Fibroblast of the aortic adventitia (primary cell): Measurements from ENCODE around the gene MGMT. TPM values are rescaled to one million over a fixed set of nuclear protein-coding genes. Genes with fewer than 3 reads are reported as not detected.

ENCODE experiments used
- DNase-seq: peaks from one replicate; pipeline ENCODE4 v3.0.0-alpha.2; 2010; ENCODE audit warnings: low read depth
- H3K4me3 ChIP-seq: 2 replicates; pipeline ENCODE4 v1.5.1; 2011; ENCODE audit warnings: low read depth, mild to moderate bottlenecking, control low read depth, low read length, moderate library complexity
- CTCF ChIP-seq: IDR thresholded peaks from 2 replicates; pipeline ENCODE4 v1.5.1; 2011; ENCODE audit warnings: mild to moderate bottlenecking, low read length, control low read depth, inconsistent platforms; ENCODE audit not compliant: insufficient read depth
- total RNA-seq: library from RNA; depleted of rRNA; stranded (reverse); fragments of >200 nt; gene quantifications from 2 replicates; pipeline ENCODE4 v1.2.3, GENCODE V29; 2012; ENCODE audit warnings: low replicate concordance

Gene MGMT
- total RNA-seq, 1 donor = 21.8 TPM

GRCh38 chr10:129653861-129654260, 186.8 kb downstream of the MGMT start:
- no peak for DNase-seq
- H3K4me3 ChIP-seq = no peak overlapping the region
- TF ChIP-seq CTCF = no peak

- DNase-seq = no peak
- no peak overlapping the region for H3K4me3 ChIP-seq
- TF ChIP-seq CTCF = no peak
Observed at GRCh38 chr10:129654461-129654860, 187.4 kb downstream of the MGMT start.

- no peak for TF ChIP-seq CTCF
- DNase-seq = no peak
- no peak overlapping the region for H3K4me3 ChIP-seq
Observed at GRCh38 chr10:129655007-129655678, 188.1 kb downstream of the MGMT start.

- no peak for TF ChIP-seq CTCF
- no peak overlapping the region for H3K4me3 ChIP-seq
- no peak for DNase-seq
Observed at GRCh38 chr10:129655679-129656031, 188.6 kb downstream of the MGMT start.

GRCh38 chr10:129656642-129657041, 189.6 kb downstream of the MGMT start:
- no peak for TF ChIP-seq CTCF
- no peak for DNase-seq
- H3K4me3 ChIP-seq = no peak overlapping the region

- no peak for DNase-seq
- no peak for TF ChIP-seq CTCF
- no peak overlapping the region for H3K4me3 ChIP-seq
Observed at GRCh38 chr10:129657297-129658017, 190.4 kb downstream of the MGMT start.
